GM12892 (cell line): ENCODE measurements around the gene ARPC1B.

Source experiments
- POLR2A ChIP-seq: IDR thresholded peaks from 2 replicates; pipeline ENCODE4 v1.6.1; 2011; ENCODE audit warnings: low read depth, low read length, control low read depth
- TAF1 ChIP-seq: IDR thresholded peaks from 2 replicates; pipeline ENCODE4 v1.6.1; 2011; ENCODE audit warnings: low read depth, mild to moderate bottlenecking, control low read depth, low read length, borderline replicate concordance

DNA sequence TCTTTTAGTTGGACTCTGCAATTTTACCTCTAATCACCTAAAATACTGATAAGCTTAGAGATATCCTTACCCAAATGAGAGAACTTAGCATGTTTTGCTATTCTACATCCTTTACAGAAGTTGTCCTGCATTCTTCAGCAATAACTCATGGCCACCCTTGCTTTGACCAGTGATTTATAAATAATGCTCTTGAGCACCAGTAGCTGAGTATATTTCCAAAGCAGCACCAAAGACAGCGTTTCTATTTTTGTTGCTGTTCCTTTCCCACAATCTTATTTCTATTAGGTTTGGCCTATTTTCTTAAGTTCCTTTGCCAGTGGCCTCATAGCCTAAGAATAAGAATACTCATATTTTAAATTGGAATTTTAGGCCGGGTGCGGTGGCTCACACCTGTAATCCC is 33.9 kb upstream of the ARPC1B start:
- no peak for TF ChIP-seq TAF1
- no peak for TF ChIP-seq POLR2A
